SK-MEL-5 (cell line): Measurements from ENCODE around the gene UBE3D. TPM values are rescaled to one million over a fixed set of nuclear protein-coding genes. Genes with fewer than 3 reads are reported as not detected.

ENCODE experiments used
- DNase-seq: peaks from one replicate; pipeline ENCODE4 v3.0.0-alpha.2; 2016; ENCODE audit warnings: low read depth, low spot score
- in situ Hi-C: cut with HindIII; loops from 2 replicates; pipeline ENCODE4 v1.10.0; 2016; ENCODE audit warnings: low sequenced_read_pairs, high pct_unique_total_duplicates, low pct_unique_long_range_greater_than_20kb
- polyA plus RNA-seq, 2 experiments: library from polyadenylated mRNA; depleted of rRNA; stranded (reverse); fragments of >200 nt; gene quantifications; 2 replicates each; pipeline ENCODE4 v1.2.3, GENCODE V29; 2015
- total RNA-seq: library from RNA; depleted of rRNA; stranded (reverse); fragments of >200 nt; shearing (Covaris generic); gene quantifications from 2 replicates; pipeline ENCODE4 v1.2.3, GENCODE V29; 2014; rRNA removed

The UBE3D gene
- total RNA-seq = 6.1 and 6.7 TPM in 2 replicates
- polyA plus RNA-seq (2015; cell fraction: cytosol; rRNA removed) = 3.8 and 5.4 TPM in 2 replicates
- polyA plus RNA-seq (2015; cell fraction: nucleus; rRNA removed) = 5.5 and 8.3 TPM in 2 replicates

GRCh38 chr6:83065511-83066192 is at the start of gene UBE3D:
TSS of gene UBE3D (minus strand) at chr6:83065841. CDS start at chr6:83065718, 123 bp downstream.
- peak; percentile 78 for DNase-seq
- in situ Hi-C loops = no loop called here

GRCh38 chr6:83114164-83114563 is 48.5 kb upstream of the UBE3D start:
- DNase-seq = no peak
- in situ Hi-C loops = no loop called here

- no peak for DNase-seq
- in situ Hi-C loops = no loop called here
These were observed 47.6 kb upstream of the UBE3D start for GRCh38 chr6:83113258-83113657.

- no peak for DNase-seq
These were observed 42.7 kb upstream of the UBE3D start for GRCh38 chr6:83108378-83108777.

GRCh38 chr6:83098589-83098988 is 32.9 kb upstream of the UBE3D start:
- DNase-seq = no peak
- in situ Hi-C loops = no loop called here

More at GRCh38 chr6:83108378-83108777, 42.7 kb upstream of the UBE3D start:
- in situ Hi-C loops = no loop called here

- in situ Hi-C loops = no loop called here
- DNase-seq = no peak
These were observed 32.0 kb upstream of the UBE3D start for GRCh38 chr6:83097675-83098074.

- in situ Hi-C loops = no loop called here
These were observed 31.6 kb upstream of the UBE3D start for GRCh38 chr6:83097204-83097603.

GRCh38 chr6:83096791-83097190 is 31.1 kb upstream of the UBE3D start:
- in situ Hi-C loops = no loop called here

More at GRCh38 chr6:83097204-83097603, 31.6 kb upstream of the UBE3D start:
- no peak for DNase-seq

GRCh38 chr6:83092756-83093399 is 27.2 kb upstream of the UBE3D start:
- no peak for DNase-seq
- in situ Hi-C loops = no loop called here

More at GRCh38 chr6:83096791-83097190, 31.1 kb upstream of the UBE3D start:
- DNase-seq = no peak

- in situ Hi-C loops = no loop called here
- no peak for DNase-seq
These were observed 21.1 kb upstream of the UBE3D start for GRCh38 chr6:83086751-83087150.

- in situ Hi-C loops = no loop called here
- no peak for DNase-seq
These were observed 17.8 kb upstream of the UBE3D start for GRCh38 chr6:83083476-83083875.

GRCh38 chr6:83073615-83074014 is 8.0 kb upstream of the UBE3D start:
- in situ Hi-C loops = no loop called here
- no peak for DNase-seq

GRCh38 chr6:83072726-83073125 is 7.1 kb upstream of the UBE3D start:
- no peak for DNase-seq
- in situ Hi-C loops = no loop called here

- DNase-seq = no peak
- in situ Hi-C loops = no loop called here
These were observed 6.1 kb upstream of the UBE3D start for GRCh38 chr6:83071707-83072106.

GRCh38 chr6:83071023-83071422 is 5.4 kb upstream of the UBE3D start:
- in situ Hi-C loops = no loop called here
- DNase-seq = no peak

- in situ Hi-C loops = no loop called here
- no peak for DNase-seq
These were observed 4.0 kb upstream of the UBE3D start for GRCh38 chr6:83069633-83070032.

GRCh38 chr6:83068616-83069015 is 3.0 kb upstream of the UBE3D start:
- in situ Hi-C loops = no loop called here
- DNase-seq = no peak

GRCh38 chr6:83067448-83068439 is 2.1 kb upstream of the UBE3D start, which contains the start of gene DOP1A:
TSS of gene DOP1A (plus strand) at chr6:83067671. CDS start at chr6:83096978, 29,307 bp downstream.
- in situ Hi-C loops = no loop called here
- peak; percentile 91 for DNase-seq
